CD4-positive, alpha-beta T cell treated with Interleukin-6 for 4 hours (primary cell): ENCODE data around the gene CAPN14.
A peak's percentile ranks its signal among the peaks of the same experiment; 100 is the strongest.
"Not testable (repeated sequence)": the region's sequence is repeated elsewhere in the genome, so short reads cannot be mapped to it uniquely, and the experiment has no call there.

Experiments used
- DNase-seq: peaks from one replicate; pipeline ENCODE4 v3.0.0-alpha.2; 2020; ENCODE audit warnings: mixed read lengths

Gene CAPN14

DNA sequence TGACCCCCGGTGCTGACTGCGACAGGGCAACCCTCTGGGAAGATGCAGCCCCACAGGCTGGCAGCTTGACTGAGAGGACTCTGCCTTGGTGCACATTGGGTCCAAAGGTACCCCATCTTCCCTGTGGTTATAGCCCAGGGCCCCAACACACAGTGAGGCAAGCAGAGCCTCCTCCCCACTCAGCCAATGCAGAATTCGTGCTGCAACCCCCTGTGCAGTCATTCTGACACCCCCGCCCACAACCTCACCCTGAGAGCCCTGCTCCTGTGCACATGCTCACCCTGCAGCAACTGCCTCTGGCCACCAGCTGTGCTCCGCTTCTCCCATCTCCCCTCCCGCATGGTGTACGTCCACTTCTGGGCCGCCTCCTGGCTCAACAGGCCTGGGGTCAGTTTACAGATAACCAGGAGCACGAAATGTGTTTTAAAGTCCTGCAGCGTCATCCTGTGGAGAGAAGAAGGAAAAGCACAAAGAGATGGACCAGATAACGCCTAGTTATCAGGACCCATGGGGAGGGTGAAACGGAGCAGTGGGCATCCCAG is 24.4 kb downstream of the CAPN14 start:
- DNase-seq = no peak

GRCh38 chr2:31192396-31192795 is 24.9 kb downstream of the CAPN14 start:
- DNase-seq = no peak

- DNase-seq = no peak
Measured at GRCh38 chr2:31191931-31192330, 25.4 kb downstream of the CAPN14 start.

- DNase-seq = no peak
Measured at GRCh38 chr2:31190188-31190587, 27.1 kb downstream of the CAPN14 start.

GRCh38 chr2:31189141-31189540 is 28.2 kb downstream of the CAPN14 start:
- no peak for DNase-seq

DNA sequence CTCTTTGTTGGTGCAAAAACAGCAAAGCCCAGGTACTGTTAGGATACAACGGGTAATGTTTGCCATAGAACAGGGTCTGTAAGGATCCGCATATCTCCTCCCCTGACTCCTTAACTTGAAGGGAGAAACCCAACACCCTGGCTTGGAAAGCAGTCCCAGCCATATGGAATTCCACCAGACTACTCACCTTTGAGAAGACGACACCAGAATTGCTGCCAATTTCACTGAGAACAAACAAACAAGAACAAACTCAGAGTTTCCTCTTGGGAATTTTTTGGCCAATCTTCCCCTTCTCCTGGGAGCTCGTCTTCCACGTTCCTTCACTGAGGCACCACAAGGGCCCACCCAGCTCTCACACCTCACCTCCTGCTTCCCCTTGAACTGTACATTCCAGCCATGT is 29.2 kb downstream of the CAPN14 start:
- no peak for DNase-seq

DNA sequence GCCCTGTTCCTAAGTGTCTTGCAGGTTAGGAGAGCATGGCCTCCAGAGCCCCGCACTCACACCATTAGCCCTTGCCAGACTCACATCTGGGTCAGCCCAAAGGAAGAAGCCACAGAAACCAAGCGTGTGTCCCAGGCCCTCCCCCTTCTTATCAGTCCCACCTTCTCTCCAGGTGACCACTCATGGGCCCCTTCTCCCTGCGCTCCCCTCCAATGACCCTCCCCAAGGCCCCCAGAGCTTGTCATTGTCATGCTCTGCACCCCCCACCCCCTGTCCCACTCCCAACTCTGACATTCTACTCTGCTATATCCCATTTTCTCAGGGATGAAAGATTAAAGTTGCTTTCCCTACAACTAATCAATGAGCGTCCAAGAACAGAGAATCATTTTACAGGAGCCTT is 30.1 kb downstream of the CAPN14 start:
- no peak for DNase-seq

DNA sequence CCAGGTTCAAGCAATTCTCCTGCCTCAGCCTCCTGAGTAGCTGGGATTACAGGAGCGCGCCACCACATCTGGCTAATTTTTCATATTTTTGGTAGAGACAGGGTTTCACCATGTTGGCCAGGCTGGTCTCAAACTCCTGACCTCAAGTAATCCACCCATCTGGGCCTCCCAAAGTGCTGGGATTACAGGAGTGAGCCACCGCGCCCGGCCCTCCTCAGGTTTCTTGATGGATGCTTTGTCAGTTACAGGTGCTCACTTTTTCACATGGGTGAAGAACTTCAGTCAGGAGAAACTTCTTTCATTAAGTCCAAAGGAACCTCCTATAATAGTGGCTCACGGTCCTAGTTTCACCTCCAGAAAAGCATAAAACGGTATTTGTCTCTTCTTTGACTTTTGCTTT is 33.3 kb downstream of the CAPN14 start:
- not testable (repeated sequence) for DNase-seq

GRCh38 chr2:31176742-31177141 is 40.6 kb downstream of the CAPN14 start:
- DNase-seq = no peak

DNA sequence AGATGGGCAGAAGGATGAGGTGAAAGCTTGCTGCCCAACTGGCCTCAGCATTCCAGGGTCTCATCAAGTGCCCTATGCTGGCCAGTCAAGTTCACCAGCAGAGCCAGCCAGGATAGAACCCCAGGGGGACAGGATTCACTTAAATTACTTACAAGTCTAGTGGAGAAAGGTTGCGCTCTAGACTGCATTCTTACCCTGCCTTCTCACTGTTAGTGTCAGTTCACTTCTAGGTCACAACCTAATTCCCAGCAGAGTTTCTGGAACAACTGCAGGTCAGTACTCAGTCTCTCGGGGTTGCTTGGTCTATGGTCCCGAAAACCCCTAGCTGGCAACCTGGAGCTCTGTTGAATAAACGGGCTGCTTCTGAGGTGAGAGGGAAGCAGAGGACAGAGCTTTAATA is 46.2 kb downstream of the CAPN14 start:
- no peak for DNase-seq

DNA sequence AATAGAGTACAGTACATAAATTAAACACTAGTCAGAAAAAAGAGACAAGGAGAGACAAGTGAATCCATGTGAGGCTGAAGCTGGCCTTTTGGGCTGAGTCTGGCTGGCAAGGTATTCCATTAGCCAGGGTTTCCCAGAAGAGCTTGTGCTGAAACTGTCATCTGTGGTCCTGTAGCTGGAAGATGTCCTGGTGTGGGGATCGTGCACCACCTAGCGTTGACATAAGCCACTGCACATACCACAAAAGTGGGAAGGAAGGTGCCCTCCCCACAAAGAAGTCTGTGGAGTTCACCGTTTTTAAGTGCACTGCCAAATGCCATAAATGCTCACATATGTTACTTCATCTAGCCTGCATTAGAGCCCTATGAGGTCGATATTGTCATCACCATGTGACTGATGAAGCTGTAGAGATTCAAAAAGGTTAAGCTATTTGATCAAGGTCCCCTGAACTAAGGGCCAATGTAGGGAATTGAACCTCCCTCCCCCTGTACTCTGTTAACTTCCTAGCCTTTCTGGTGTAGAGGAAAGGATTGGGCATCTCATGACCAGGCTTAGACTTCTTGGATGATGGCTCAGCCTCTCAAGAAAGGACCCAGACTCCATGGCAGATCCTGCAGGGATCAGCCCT is 47.1 kb downstream of the CAPN14 start:
- DNase-seq = peak; percentile 53

DNA sequence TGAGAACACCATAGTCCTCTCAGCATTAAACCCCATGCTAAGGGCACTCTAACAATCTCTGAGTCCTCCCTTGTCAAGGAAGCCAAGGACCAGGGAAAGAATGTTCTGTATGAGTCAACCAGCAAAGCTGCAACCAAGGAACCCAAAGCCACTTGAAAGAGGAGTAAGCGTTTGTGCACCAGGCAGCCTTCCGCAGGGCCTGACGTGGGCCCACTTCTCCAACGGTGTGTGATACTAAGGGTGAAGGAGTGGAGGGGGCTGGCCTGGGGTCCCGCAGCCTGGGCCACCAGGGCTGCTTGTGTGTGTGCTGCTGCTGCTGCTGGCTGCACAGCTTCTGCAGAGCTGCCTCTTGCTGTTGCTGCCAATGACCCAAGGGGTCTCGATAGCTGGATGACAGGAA is 49.0 kb downstream of the CAPN14 start:
- DNase-seq = no peak

- no peak for DNase-seq
Measured at GRCh38 chr2:31166925-31167324, 50.4 kb downstream of the CAPN14 start.

DNA sequence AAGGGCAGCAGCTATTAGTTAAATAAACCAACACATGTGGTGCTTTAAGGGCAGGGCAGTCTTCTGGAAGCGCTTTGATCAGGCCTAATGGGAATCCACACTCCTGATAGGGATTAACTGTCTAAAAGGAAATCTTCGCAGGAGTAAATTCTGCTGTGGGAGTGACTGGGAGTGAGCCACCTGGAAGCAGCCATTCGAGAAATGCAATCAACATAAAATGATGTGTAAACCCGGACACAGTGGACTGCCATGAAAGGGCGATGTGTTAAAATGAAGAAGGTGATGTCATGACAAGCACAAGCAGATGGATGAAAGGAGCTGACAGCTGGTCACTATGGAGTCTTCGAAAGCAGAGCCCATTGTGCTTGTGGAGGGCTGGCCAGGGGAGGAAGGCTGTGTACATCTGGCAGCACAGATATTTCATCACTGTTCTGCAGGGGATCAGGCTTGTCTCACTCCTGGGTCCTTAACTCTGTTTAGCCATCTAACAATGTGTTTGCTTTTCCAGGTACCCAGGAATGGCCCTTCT is 54.2 kb downstream of the CAPN14 start:
- no peak for DNase-seq

DNA sequence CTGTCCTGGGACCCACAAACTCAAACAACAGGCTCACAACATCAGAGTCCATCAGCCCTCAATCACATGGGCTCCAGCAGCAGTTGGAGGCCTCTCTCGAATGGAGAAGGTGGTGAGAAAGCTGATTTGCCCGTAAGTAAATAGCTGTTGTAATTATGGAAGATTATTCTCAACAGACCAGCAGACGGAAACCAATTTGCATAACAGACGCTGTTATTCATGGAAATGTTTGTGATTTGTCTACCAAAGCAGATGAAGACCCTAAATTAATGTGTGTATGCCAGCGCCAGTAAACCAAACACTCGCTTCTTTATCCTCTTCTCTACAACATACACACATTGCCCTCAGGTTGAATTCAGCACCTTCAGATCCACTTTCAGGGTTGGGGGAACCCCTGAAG is 55.7 kb downstream of the CAPN14 start:
- no peak for DNase-seq

DNA sequence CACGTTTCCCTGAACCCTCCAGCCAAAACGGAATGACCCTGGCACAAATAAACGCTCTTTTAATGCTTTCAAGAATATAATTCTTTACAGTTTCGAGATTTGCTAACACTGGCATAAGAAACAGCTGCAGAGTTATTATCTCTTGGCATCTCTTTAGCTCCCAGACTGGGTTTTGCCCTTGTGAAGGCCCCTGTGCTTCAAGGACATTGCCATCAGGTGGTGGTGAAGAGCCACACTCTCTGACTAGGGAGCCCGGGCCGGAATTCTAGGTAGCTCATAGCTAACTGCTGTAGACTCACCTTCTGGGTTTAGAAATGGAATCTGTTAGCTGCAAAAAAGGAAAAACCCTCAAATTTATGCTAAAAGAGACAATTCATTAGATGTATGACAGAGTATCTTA is 65.8 kb downstream of the CAPN14 start:
- DNase-seq = no peak

GRCh38 chr2:31150120-31150670 is 67.1 kb downstream of the CAPN14 start:
- no peak for DNase-seq

- DNase-seq = no peak
Measured at GRCh38 chr2:31148514-31148913, 68.8 kb downstream of the CAPN14 start.

DNA sequence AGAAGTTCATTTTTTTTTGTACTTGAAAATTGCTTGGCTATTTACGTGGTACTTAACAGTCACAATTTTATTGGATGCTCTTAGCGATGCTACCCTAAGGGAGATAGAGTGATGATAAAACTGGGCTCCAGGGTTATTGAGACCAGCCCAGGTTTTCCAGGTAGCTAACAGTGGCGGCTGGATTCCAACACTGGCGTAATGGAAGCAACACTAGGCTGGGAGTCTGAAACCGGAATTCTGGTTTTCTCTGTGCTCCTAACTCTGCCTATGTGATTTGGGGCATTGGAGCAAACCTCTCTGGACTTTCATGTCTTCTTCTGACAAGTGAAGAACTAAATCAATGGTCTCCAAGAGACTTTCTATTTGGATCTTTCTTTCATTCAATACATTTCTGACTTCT is 69.7 kb downstream of the CAPN14 start:
- DNase-seq = no peak

DNA sequence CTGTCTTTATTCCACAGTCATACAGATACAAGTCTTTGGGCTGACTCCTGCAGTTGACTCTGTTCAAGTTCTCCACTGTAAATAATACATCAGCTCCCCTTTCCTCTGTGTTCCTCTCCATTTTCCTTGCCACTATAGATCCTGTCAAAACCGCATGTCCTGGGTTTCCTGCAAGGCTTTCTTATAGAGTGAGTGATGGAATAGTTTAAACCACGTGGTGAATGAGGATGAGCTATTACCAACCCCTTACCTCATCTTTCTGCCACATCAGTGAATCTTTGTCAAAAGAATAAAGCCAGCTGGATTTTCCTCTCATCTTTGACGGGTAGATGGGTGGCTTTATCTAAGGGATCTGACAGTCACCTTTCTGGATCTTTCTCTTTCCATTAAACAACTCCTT is 75.2 kb downstream of the CAPN14 start:
- DNase-seq = no peak

- DNase-seq = no peak
Measured at GRCh38 chr2:31141443-31142085, 75.8 kb downstream of the CAPN14 start.

- DNase-seq = no peak
Measured at GRCh38 chr2:31140151-31140550, 77.2 kb downstream of the CAPN14 start.

DNA sequence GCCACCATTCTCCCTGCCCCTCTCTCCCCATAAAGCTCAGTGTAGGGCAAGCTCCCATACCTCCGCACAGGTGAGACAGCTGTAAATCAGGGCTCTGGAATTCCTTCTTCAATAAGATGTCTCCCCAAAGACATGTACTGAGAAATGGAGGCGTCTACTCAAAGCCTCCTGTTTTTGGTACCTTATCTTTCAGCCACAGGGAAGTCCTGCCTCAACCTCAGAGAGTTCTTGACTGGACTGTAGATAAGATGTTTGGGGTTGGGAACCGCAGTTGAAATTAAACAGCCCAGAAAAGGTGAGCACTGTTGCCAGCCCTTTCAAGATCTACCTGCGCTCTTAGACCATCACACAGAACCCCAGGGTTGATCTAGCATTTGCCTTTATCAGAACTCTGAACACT is 77.6 kb downstream of the CAPN14 start:
- DNase-seq = no peak
